Activated CD4-positive, alpha-beta T cell treated with anti-CD3 and anti-CD28 coated beads, Interleukin-2, amount 50 U/mL, for 4 hours (primary cell): ENCODE results near the gene STEAP2.

Experiments used
- DNase-seq, 2 experiments: peaks; one replicate each; pipeline ENCODE4 v3.0.0-alpha.2; 2020

Gene STEAP2

DNA sequence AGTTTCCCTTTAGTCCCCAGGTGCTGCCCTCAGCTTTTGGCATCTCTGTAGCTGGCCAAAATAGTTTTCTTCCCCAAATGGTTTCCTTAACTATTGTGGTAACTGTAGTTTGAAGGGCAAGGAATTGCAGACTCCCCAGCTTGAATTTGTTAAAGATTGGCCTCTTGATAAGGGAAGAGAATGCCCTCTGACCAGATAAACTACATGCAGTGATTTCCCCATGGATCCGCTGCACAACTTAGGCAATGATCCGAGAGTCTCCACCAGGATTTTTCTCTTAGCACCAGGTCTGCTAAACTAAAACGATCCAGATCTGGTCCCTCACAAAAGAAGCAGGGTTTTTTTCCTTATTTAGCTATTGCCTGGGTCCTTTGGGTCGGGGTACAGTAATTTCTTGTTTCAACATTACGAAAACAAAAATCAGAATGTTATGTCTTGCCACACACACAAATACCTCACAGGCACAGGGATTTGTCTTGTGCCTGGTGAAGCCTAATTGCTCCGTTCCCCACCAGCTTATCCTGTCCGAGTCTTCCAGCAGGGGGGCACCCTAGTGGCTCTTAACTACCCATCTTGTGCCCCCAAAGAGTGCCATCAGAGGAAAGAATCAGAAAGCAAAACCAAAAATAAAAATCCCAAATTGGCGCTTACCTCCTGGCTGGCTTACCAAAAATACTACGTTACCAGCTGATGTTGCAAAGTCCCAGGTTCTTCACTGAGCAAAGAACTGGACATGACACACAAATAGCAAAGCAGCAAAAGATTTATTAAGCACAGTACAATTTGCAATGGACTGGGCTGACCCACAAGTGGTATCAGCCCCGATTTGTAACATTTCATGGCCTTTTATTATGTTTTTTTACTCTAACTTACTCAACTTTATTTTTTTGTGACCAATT, 16.4 kb upstream of the STEAP2 start:
- DNase-seq, result no peak

DNA sequence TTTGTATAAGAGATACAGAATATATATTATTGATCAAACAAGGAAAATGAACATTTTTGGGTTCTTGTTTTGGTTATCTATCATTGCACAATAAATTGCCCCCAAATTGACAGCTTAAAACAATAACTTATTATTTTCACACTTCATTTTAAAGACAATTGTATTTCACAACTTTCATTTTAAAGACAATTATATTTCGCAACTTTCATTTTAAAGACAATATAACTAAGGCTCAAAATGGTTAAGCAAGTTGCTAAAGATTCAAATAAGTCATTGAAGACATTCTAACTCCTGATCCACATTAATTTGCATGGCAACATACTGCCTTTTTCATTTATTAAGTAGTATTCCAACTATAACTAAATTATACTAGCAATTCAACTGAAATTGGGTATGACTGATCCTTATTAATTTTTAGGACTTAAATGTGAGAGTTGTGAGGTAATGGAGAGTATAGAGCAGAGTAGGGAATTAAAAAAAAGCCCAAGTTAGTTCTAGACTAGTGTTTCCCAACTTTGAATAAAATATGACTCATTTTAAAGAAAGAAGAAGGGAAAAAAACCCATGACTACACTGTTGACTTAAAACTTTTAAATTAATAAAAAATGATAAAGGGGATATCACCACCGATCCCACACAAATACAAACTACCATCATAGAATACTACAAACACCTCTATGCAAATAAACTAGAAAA, 9.9 kb upstream of the STEAP2 start:
- no peak for DNase-seq

DNA sequence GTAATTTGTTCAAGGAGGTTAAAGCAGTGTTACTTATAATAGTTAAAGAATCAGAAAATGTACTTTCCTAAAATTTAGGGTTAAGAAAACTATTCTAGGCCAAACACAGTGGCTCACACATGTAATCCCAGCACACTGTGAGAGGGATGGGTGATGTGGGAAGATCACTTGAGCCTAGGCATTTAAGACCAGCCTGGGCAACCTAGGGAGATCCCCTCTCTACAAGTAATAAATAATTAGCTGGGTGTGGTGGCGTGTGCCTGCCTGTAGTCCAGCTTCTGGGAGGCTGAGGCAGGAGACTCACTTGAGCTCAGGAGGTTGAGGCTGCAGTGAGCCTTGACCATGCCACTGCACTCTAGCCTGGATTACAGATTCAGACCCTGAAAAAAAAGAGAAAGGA, 3.6 kb upstream of the STEAP2 start:
- no peak for DNase-seq

DNA sequence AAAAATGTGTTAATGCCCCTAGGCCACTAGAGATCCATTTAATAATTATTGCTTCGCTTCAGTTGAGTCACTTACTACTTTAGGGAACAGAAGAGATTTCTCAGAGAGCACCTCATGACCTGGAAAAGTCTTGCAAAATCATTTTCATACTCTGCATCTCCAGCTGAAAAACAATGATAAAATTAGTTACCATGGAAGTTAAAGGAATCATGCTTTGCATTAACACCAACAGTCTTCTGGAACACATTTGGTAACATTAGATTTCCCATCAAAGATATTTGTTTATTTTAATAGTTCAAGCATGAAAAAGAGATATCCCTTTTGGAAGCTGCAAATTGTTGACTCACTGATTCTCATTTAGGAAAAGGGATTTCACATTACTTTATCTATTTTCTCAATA, 1.8 kb upstream of the STEAP2 start:
- DNase-seq, result no peak

DNA sequence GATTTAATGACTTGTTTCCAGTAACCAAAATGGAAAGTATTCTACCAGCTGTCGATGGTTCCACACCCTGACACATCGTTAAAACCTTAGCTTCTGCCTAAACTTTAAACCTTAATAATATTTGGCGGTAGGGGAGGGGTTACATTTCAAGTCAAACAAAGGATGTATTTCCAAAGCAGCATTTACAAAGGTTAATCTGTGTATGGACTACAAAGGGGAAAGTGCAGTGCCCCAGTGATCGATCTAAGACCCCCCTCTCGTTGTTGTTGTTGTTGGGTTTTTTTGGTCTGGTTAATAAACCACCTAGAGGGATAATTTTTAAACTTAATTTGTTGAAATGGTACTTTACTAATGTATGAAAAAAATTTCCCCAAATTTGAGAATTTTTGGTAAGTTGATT, 1.1 kb upstream of the STEAP2 start:
- no peak for DNase-seq

DNA sequence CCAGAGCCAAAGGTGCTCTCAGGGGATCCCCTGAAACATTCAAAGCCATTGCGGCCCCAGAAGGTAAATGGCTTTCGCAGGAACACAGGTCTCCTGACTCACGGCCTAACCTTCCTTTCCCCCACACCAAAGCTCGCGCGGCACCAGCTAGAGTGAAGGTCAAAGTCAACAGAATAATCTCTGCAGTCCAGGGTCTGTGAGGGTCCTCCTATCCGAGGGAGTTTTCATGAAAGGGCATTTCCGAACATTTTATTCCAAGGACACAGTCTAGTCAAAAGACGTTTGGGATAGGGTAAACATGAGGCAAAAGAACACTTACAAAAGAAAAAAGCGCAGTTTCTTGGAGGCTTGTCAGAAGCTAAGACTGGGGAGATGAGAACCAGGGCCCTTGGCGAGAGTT, 559 bp upstream of the STEAP2 start:
- no peak for DNase-seq

DNA sequence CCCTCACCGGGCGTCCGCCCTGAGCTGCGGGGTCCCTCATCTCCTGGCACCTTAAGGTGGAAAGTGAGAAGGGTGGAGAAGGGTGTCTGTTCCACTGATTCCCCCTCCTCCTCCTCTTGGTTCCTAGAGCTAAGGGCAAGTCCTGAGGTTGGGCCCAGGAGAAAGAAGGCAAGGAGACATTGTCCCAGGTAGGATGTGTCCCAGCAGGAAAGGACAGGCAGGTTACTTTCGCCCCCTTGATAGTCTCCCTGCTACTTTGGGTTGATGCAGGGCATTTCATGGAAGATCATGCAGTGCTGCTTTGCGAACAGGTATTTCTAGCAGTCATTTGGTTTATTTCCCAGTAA, 582 bp downstream of the STEAP2 start:
- DNase-seq, result no peak

DNA sequence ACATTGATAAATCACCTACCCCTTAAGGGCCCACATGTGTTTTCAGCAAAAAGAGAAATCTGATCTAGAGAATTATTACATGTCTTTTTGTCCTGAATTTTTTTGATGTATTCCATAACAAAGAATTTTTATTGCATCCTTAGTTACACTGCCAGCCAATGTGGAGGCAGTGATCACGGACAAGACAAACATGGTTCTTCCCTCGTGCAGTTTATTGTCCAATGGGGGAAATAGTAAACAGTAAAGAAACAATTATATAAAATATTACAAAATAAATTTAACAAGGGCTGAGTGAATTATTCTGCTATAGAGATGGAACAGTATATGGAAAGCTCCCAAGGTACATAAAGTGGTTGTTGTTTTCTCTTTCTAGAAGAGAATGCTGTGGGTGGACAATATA, 2.0 kb downstream of the STEAP2 start:
- DNase-seq, result no peak

DNA sequence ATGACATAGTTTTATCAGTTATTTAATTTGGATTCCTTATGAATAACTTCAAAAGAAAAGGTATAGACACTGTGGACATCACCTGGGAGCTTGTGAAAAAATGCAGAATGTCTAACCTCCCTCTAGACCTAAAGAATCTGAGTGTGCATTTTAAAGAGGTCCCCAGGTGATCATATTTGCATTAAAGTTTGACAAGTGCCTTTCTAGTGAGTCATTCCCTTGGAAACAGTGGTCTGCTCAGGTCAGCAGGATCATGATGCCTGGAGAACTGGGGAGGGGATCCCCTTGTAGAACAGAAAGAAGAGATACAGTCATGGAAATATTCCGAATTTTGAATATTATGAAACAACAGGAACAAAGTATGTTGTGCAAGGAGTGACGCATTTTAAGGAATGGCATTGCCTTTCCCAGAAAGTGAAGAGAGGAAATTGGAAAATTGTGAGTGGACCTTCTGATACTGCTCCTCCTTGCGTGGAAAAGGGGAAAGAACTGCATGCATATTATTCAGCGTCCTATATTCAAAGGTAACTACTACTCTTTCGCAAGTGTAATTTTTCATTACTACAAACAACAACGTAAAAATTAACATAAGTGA, 4.6 kb downstream of the STEAP2 start:
- no peak for DNase-seq

DNA sequence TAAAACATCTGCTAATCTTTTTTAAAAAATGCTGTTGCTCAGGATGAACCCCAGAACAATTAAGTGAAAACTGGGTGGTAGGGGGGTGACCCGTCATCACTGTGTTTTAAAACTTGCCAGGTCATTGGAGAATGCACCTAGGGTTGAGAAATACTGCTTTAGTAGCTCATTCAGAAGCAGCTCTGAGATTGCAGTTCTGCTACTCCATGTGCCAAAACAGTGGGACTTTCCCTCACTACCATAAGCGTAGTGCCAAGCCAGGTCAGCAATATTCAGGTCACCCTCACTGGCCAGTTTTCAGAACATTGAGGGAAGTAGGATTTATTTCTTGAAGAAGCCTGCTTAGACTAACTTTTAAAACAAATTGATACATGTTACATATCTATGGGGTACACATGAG, 5.2 kb downstream of the STEAP2 start:
- DNase-seq, result no peak

DNA sequence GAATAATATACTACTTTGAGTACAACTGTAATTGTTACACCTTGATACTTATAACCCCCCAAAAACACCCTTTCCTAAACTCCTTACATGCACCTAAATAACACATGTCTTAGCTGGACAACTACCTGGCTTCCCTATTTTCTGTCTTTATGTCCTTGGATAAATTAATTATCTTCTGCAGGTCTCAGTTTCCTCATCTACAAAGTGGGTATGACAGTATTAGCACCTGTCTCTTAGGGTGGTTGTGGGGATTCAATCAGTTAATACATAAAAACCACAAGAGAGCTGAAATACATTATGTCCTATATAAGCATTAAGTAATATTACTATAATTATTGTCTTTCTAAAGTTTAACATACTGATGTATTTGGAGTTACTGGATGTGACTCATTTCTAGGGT, 10.8 kb downstream of the STEAP2 start:
- DNase-seq, result no peak

DNA sequence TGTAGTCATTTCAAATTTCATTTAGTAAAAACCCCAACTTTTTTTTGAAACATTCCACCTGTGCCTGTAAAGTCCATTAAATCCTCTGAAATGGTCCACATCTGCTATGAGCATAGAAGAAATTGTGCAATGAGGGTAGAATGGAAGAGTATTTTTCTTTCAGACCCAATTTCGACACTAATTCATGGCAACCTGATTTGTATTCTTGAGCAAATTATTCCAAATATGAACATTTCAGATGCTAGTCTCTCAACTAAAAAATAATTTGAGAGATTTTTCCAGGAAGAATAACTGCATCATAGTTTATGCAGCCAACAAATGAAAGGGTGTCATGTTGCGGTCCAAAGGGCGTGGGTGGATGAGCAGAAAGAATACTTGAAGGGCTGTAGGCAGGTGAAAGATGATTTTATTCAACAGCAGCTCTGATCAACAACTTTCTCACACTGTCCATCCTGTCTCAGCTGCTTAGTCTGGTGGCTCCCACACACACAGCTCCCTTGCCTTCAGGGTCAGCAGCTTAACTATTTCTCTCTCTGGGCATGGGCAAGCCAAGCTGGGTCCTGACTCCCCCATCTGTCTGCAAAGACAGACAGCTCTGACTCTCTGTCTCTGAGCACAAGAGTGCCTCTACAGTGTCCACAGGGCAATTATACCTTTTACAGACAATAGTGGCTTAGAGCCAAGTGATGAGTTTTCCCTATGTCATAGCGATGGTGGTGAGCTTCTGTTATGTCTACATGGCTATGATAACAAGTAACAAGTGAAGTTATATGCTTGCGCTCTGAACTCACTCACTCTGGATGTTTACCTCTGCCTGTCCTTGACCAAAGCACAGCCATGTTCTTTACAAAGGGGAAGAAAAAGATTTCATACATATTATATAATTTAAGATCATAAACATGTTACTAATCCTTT, 11.5 kb downstream of the STEAP2 start:
- DNase-seq, result no peak

DNA sequence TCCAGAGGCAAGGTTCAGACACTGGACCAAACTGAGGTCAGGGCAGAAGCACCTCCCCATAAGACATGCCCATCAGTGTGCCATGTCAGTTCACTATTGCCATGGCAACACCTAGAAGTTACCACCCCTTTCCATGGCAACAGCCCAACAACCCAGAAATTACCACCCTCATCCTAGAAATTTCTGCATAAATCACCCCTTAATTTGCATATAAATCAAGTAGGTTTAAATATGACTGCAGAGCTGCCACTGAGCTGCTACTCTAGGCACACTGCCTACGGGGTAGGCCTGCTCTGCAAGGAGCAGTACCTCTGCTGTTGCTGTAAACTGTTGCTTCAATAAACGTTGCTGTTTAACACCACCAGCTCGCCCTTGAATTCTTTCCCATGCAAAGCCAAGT, 12.7 kb downstream of the STEAP2 start:
- DNase-seq, result no peak

DNA sequence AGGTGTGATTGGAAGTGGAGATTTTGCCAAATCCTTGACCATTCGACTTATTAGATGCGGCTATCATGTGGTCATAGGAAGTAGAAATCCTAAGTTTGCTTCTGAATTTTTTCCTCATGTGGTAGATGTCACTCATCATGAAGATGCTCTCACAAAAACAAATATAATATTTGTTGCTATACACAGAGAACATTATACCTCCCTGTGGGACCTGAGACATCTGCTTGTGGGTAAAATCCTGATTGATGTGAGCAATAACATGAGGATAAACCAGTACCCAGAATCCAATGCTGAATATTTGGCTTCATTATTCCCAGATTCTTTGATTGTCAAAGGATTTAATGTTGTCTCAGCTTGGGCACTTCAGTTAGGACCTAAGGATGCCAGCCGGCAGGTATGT, 13.6 kb downstream of the STEAP2 start:
- no peak for DNase-seq

DNA sequence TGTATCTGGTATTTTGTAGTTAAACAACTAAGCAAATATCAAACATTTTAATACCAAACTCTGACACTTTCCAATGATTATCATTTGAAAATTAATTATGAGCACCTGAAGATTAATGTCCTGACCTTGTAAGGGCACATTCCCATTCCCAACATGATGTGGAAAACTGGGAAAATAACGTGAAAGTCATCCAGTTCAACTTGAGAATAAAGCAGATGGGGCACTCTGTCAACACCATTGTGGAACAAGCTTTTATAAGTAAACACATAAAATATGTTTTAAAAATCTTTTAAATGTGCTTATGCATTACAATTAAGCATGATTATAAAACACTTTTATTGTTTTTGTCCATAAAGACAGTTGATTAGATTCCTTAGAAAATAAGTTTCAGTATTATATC, 14.1 kb downstream of the STEAP2 start:
- DNase-seq, result no peak

DNA sequence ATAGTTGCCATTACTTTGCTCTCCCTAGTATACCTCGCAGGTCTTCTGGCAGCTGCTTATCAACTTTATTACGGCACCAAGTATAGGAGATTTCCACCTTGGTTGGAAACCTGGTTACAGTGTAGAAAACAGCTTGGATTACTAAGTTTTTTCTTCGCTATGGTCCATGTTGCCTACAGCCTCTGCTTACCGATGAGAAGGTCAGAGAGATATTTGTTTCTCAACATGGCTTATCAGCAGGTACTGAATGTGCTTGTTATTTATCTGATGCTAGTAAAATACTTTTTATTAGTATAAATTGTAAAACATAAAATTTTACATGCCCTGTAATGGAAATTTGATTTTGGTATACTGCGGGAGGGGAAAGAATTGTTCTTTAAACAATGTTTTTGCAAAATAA, 15.7 kb downstream of the STEAP2 start:
- DNase-seq, result no peak

DNA sequence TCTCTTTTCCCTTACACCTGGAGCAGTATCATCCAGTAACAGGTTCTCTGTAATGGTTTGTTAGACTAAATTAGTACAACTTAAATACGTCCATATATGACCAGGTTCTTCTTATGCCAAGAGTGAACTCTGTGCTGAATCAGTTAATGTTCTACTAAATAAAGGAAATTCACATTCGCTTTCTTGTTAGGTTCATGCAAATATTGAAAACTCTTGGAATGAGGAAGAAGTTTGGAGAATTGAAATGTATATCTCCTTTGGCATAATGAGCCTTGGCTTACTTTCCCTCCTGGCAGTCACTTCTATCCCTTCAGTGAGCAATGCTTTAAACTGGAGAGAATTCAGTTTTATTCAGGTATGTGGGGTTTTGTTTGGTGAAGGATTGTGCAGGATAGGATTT, 18.1 kb downstream of the STEAP2 start:
- no peak for DNase-seq

DNA sequence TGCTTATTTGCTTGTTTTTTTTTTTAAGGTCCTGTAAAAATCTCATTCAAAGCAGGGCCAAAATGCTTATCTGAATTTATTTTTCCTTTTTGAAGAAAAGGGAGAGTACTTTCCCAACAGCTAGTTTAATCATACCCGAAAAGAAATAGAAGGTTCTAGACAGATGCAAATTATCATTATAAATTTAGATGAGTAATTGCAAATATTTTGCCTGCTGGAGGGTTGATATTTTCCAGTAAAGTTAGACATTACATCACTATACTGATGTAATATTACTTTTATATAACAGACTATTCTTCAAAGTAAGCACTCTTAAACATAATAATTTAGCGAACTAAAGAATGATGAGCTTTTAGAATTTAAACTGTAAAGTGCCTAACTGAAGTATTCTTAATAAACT, 19.3 kb downstream of the STEAP2 start:
- no peak for DNase-seq

DNA sequence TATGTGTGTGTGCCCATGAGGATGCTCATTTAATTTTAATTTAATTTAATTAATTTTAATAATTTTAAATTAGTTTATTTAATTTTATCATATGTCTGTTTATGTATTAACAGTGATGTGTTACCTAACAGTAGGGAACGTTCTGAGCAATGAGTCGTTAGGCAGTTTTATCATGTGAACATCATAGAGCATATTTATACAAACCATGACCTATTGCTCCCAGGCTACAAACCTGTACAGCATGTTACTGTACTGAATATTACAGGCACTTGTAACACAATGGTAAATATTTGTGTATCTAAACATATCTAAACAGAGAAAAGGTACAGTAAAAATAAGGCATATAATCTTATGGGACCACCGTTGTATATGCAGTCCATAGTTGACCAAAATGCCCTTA, 19.8 kb downstream of the STEAP2 start:
- no peak for DNase-seq

DNA sequence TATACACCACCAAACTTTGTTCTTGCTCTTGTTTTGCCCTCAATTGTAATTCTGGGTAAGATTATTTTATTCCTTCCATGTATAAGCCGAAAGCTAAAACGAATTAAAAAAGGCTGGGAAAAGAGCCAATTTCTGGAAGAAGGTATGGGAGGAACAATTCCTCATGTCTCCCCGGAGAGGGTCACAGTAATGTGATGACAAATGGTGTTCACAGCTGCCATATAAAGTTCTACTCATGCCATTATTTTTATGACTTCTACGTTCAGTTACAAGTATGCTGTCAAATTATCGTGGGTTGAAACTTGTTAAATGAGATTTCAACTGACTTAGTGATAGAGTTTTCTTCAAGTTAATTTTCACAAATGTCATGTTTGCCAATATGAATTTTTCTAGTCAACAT, 20.9 kb downstream of the STEAP2 start:
- no peak for DNase-seq

DNA sequence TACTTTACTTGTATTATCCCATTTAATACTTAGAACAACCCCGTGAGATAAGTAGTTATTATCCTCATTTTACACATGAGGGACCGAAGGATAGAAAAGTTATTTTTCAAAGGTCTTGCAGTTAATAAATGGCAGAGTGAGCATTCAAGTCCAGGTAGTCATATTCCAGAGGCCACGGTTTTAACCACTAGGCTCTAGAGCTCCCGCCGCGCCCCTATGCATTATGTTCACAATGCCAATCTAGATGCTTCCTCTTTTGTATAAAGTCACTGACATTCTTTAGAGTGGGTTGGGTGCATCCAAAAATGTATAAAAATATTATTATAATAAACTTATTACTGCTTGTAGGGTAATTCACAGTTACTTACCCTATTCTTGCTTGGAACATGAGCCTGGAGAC, 22.0 kb downstream of the STEAP2 start:
- DNase-seq, result no peak

DNA sequence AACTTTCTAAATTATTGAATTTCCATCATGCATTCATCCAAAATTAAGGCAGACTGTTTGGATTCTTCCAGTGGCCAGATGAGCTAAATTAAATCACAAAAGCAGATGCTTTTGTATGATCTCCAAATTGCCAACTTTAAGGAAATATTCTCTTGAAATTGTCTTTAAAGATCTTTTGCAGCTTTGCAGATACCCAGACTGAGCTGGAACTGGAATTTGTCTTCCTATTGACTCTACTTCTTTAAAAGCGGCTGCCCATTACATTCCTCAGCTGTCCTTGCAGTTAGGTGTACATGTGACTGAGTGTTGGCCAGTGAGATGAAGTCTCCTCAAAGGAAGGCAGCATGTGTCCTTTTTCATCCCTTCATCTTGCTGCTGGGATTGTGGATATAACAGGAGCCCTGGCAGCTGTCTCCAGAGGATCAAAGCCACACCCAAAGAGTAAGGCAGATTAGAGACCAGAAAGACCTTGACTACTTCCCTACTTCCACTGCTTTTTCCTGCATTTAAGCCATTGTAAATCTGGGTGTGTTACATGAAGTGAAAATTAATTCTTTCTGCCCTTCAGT, 25.3 kb downstream of the STEAP2 start:
- no peak for DNase-seq

DNA sequence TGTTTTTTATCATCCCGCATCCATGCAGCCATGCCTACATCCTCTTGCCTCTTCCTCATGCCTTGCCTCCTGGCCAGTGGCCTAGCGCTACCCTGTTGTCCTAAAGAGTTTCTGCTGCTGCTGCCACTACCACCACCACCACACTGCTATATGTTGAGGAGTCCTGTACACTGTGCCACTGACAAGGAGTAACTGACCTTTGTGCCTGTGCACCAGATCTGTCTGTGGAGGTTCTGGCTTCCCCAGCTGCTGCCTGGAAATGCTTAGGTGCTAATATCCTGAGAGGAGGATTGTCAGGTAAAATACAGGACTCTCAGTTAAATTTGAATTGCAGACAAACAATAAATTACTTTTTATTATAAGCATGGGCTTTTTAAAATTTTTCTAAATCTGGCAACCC, 26.5 kb downstream of the STEAP2 start:
- DNase-seq, result no peak
